Heart left ventricle (tissue), 16 donors: ENCODE results near the gene MKLN1. TPM values are rescaled to one million over a fixed set of nuclear protein-coding genes. Genes with fewer than 3 reads are reported as not detected.

Experiments used
- ATAC-seq, 4 donors: fragments of 200-7000 bp; cut with Tn5 transposase; one replicate each; pipeline ENCODE4 v1.9.1; 2020 to 2022; ENCODE audit warnings: moderate library complexity in 4 of 4, mild to moderate bottlenecking in 3 of 4, moderate number of reproducible peaks in 1 of 4
- DNase-seq, 5 donors: peaks; one replicate each; pipeline ENCODE4 v3.0.0-alpha.2; 2020
- H3K27ac ChIP-seq, 12 donors: fragments of 200-600 bp; sonication (generic) in 4 of 12; one replicate each; pipeline versions ENCODE4 v1.5.0 to v1.8.0; 2016 to 2022; ENCODE audit warnings: mild to moderate bottlenecking in 2 of 12
- H3K27me3 ChIP-seq, 9 donors: fragments of 200-600 bp; sonication (generic) in 2 of 9; one replicate each; pipeline versions ENCODE4 v1.5.1 to v1.8.0; 2016 to 2022; ENCODE audit warnings: mild to moderate bottlenecking in 3 of 9
- H3K36me3 ChIP-seq, 9 donors: fragments of 200-600 bp; sonication (generic) in 2 of 9; one replicate each; pipeline versions ENCODE4 v1.5.0 to v1.8.0; 2018 to 2022; ENCODE audit warnings: mild to moderate bottlenecking in 2 of 9
- H3K4me1 ChIP-seq, 12 donors: fragments of 200-600 bp; sonication (generic) in 4 of 12; one replicate each; pipeline versions ENCODE4 v1.5.0 to v1.8.0; 2016 to 2022; ENCODE audit warnings: mild to moderate bottlenecking in 3 of 12
- H3K4me3 ChIP-seq, 12 donors: fragments of 200-600 bp; sonication (generic) in 4 of 12; one replicate each; pipeline versions ENCODE4 v1.5.0 to v1.8.0; 2017 to 2022; ENCODE audit warnings: mild to moderate bottlenecking in 9 of 12, moderate library complexity in 4 of 12
- H3K9me3 ChIP-seq, 12 donors: fragments of 200-600 bp; sonication (generic) in 4 of 12; one replicate each; pipeline versions ENCODE4 v1.5.0 to v1.8.0; 2016 to 2022; ENCODE audit warnings: mild to moderate bottlenecking in 1 of 12
- POLR2A ChIP-seq, 2 donors: fragments of 450-650 bp; IDR thresholded peaks; one replicate each; pipeline ENCODE4 v1.6.1; 2017; ENCODE audit warnings: antibody characterized with exemption in 2 of 2, mild to moderate bottlenecking in 2 of 2, moderate library complexity in 2 of 2
- WGBS, 4 donors: extraction: QIAGEN DNeasy Blood & Tissue Kit in 2 of 4; methylation state at CpG; one replicate each; pipeline versions ENCODE4 v1.1.5 to v1.1.7; 2013 to 2018; 5-methylcytosine and 5-hydroxymethylcytosine counted together
- intact Hi-C, 10 donors: fragments of 100-400 bp; cut with DNase I; formaldehyde crosslinking; loops; one replicate each; pipeline versions ENCODE4 v1.11.1 to v1.14.2; 2022
- polyA plus RNA-seq, 2 donors: library from polyadenylated mRNA; stranded (reverse); fragments of 200-250 nt; gene quantifications; one replicate each; pipeline ENCODE4 v1.2.3, GENCODE V29; 2013
- total RNA-seq, 9 donors: library from RNA; depleted of rRNA in 2 of 9; stranded (reverse); fragments of >200 nt in 2 of 9; fragmentation: NEBNext Ultra II Directional in 3 of 9; extraction: Animal tissue kit (Norgen Biotek cat#: 25700) in 3 of 9; gene quantifications; one replicate each; pipeline versions ENCODE4 v1.1.0 to v1.2.4, GENCODE V29; 2016 to 2023
- TF ChIP-seq, protein P1 (sequence below), 12 donors: fragments of 200-600 bp; sonication (generic) in 4 of 12; IDR thresholded peaks; one replicate each; pipeline versions ENCODE4 v1.5.0 to v1.8.0; 2018 to 2022; ENCODE audit warnings: antibody characterized with exemption in 12 of 12, mild to moderate bottlenecking in 5 of 12
- donor health status: ischemic (EF 13 %, LVEDD 7.1; RV severe dilation, severe dysfunction).
- donor health status: healthy with polysubstance abuse.
- donor health status: DM: no; HTN: yes; CAD: no.
- donor health status: DM: no; HTN: no; CAD: no.
- donor health status: ischemic (EF 25% LVEDD 6.9; RV normal size, moderate dysfunction).
- donor health status: ischemic (EF 25% LVEDD 5.7; RV mildly dilated, moderate dysfunction).
- donor health status: healthy.
- donor health status: DM: yes; HTN: yes; CAD: no.
- donor health status: ischemic (EF 35%, LVEDD 5.7; RV mildly dilated, moderate dysfunction).
- donor health status: nonischemic (EF 11% LVEDD 7.7; RV severe dilation, severe dysfunction).
- donor health status: DM: yes; HTN: yes; CAD: no.
- donor health status: PGD.
- donor health status: ischemic (EF 29% LVEDD 5.4; RV normal size, mild dysfunction).
- donor health status: nonischemic (EF 23%, LVEDD 6.1; RV moderate dilation, normal function).

MKLN1 gene
- total and polyA plus RNA-seq, 11 donors = 11.5 to 49.7 (median 37.6) TPM

DNA sequence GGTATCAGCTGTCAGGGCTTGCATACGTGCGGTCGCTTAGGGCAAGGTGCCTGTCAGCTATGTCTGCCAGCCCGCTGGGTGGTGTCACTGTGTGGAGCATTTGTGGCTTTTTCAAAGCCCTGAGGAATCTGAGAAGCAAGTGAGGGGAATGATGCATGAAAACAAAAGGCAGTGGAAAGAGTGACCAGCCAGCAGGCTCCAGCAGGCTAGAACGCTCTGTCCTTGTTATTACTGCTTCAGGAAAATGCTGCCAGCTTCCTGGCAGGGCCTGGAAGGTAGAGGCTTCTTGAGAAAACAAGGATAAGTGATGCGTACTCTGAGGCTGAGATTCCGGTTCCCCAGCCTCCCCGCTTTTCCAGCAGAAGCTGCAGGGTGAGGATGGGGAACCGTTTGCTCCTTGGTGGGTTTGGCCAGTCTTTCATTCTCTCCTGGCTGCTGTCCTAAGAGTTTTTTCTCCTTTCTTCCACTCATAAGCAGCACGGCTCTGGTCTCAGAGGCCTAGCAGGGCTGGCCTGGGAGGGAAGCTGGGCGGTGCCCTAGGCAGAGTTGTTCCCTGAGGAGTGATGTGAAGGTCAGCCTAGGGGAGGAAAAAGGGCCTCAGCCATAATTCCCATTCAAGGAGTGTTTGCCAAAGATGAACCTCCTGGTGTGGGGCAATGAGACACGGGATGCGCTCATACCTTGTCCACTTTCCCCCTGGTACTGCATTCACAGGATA is 42.8 kb upstream of the MKLN1 start:
- no peak overlapping the region for H3K4me3 ChIP-seq

DNA sequence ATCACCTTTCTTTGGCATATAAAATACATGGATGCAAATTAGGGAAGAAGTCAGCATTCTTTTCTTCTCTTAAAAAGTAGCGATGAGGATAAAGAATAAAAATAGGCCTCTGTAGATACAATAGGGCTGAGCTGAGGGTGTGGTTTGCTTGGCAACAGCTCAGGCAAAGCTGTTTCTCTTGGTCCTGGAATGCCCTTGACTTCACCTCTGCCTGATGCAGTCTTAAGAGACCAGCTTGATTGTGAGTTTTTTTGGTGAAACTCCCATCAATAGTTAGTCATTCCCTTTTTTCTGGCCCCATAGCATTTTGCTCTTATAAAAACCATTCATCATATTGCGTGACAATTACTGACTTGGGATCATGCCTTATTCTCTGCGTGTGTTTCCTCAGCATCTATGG is 42.1 kb upstream of the MKLN1 start:
- 55 to 70% (median 68%) methylated on average over 3 of the region's 3 CpGs for WGBS, 4 donors
- H3K4me3 ChIP-seq = no peak overlapping the region
- ATAC-seq = peak; percentile 53 to 78 (median 76)
- peaks cover 0 to under 1% (median 0%) of the 10 kb centered on the region in 12 donors for H3K9me3 ChIP-seq
- TF ChIP-seq POLR2A (IDR thresholded peaks at IDR 0.05) = no peak
- TF ChIP-seq, protein P1, sequence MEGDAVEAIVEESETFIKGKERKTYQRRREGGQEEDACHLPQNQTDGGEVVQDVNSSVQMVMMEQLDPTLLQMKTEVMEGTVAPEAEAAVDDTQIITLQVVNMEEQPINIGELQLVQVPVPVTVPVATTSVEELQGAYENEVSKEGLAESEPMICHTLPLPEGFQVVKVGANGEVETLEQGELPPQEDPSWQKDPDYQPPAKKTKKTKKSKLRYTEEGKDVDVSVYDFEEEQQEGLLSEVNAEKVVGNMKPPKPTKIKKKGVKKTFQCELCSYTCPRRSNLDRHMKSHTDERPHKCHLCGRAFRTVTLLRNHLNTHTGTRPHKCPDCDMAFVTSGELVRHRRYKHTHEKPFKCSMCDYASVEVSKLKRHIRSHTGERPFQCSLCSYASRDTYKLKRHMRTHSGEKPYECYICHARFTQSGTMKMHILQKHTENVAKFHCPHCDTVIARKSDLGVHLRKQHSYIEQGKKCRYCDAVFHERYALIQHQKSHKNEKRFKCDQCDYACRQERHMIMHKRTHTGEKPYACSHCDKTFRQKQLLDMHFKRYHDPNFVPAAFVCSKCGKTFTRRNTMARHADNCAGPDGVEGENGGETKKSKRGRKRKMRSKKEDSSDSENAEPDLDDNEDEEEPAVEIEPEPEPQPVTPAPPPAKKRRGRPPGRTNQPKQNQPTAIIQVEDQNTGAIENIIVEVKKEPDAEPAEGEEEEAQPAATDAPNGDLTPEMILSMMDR (IDR thresholded peaks at IDR 0.05) = no peak
- H3K4me1 ChIP-seq = peaks cover 0 to 37% (median 17%) of the 10 kb centered on the region in 12 donors
- H3K36me3 ChIP-seq = no peaks in the 10 kb centered on the region
- no peaks in the 10 kb centered on the region for H3K27me3 ChIP-seq
- peak in 3 of 5 donors; percentile 26 to 50 (median 38) for DNase-seq
- intact Hi-C loops = loop anchor here in 2 of 10 donors (5.0 kb wide), 3 partner anchors 63 to 178 kb away; no protein-coding TSS in a partner anchor
- peak overlapping the region; percentile 11 to 84 (median 61) for H3K27ac ChIP-seq

More for the DNA sequence above, 42.8 kb upstream of the MKLN1 start:
- TF ChIP-seq, protein P1 (IDR thresholded peaks at IDR 0.05) = no peak
- TF ChIP-seq POLR2A (IDR thresholded peaks at IDR 0.05) = no peak
- Histone ChIP-seq H3K36me3 (no peaks in the 10 kb centered on the region), H3K9me3 (peaks cover 0 to 6% (median 0%) of the 10 kb centered on the region in 12 donors), H3K27ac (peak overlapping the region; percentile 11 to 84 (median 61)), H3K4me1 (peaks cover 0 to 37% (median 17%) of the 10 kb centered on the region in 12 donors), H3K27me3 (no peaks in the 10 kb centered on the region)
- peak in 2 of 5 donors; percentile 41 to 45 for DNase-seq
- peak; percentile 54 to 78 (median 68) for ATAC-seq
- intact Hi-C loops = loop anchor here in 2 of 10 donors (5.0 kb wide), 3 partner anchors 63 to 178 kb away; no protein-coding TSS in a partner anchor
- 54 to 80% (median 77%) methylated on average over 9 to 13 of the region's 13 CpGs for WGBS, 4 donors

DNA sequence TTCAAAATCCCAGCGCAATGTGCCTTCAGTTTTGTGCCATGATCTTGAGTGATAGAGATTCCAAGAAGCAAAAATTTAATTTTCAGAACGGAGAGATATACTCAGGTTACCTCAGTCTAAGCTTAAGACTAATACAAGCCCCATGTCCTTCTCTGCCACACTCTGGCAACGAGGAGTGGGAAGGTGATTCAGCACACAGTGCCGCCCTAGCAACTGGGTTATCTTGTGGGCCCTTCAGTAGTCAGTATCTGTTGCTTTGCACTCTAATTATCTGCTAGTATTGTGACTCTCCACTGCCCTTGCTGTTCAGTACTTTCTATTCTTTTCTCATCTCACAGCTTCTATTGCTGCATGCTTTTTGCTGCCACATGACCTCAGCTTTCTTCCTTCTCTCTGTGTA is 39.2 kb upstream of the MKLN1 start:
- Histone ChIP-seq H3K27ac (peak overlapping the region; percentile 10 to 80 (median 38)), H3K4me1 (peaks cover 0 to 51% (median 25%) of the 10 kb centered on the region in 12 donors), H3K4me3 (no peak overlapping the region), H3K27me3 (no peaks in the 10 kb centered on the region), H3K36me3 (no peaks in the 10 kb centered on the region), H3K9me3 (no peaks in the 10 kb centered on the region)
- DNase-seq (peak in 4 of 5 donors; percentile 34 to 57 (median 44)), ATAC-seq (peak; percentile 68 to 86 (median 76))
- intact Hi-C loops = loop anchor here in 2 of 10 donors (5.0 kb wide), 3 partner anchors 66 to 181 kb away; no protein-coding TSS in a partner anchor
- TF ChIP-seq, protein P1 (IDR thresholded peaks at IDR 0.05) = no peak
- TF ChIP-seq POLR2A (IDR thresholded peaks at IDR 0.05) = no peak
- WGBS, 4 donors = 66 to 74% (median 69%) methylated on average over 4 of the region's 4 CpGs

DNA sequence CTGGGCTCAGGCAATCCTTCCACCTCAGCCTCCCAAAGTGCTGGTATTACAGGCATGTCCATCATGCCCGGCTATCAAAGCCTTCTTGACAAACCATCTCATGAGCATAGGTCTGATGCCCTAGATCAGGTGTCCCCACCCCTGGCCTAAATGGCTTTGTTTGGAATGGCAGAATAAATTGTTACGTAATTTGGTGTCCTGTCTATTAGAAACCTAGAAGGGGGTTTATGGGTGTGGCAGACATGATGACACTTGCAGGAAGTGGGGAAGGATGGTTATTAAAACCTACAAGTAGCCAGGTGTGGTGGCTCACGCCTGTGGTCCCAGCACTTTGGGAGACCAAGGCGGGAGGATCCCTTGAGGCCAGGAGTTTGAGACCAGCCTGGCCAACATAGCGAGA is 38.6 kb upstream of the MKLN1 start:
- ATAC-seq (no peak), DNase-seq (no peak)
- Histone ChIP-seq H3K27ac (peak overlapping the region in 9 of 12 donors; percentile 29 to 80 (median 42)), H3K9me3 (no peaks in the 10 kb centered on the region), H3K36me3 (no peaks in the 10 kb centered on the region), H3K4me3 (no peak overlapping the region), H3K4me1 (peaks cover 0 to 54% (median 25%) of the 10 kb centered on the region in 12 donors), H3K27me3 (no peaks in the 10 kb centered on the region)
- TF ChIP-seq, protein P1 (IDR thresholded peaks at IDR 0.05) = no peak
- 95 to 99% (median 96%) methylated on average over 5 of the region's 5 CpGs for WGBS, 4 donors
- intact Hi-C loops = loop anchor here in 2 of 10 donors (5.0 kb wide), 3 partner anchors 67 to 182 kb away; no protein-coding TSS in a partner anchor
